Dermis microvascular lymphatic vessel endothelial cell (primary cell): ENCODE measurements around the gene AQP2. TPM values are rescaled to one million over a fixed set of nuclear protein-coding genes. Genes with fewer than 3 reads are reported as not detected.

Experiments
- DNase-seq, 2 donors: peaks; one replicate each; pipeline versions ENCODE4 v3.0.0 to v3.0.0-alpha.2; 2010; ENCODE audit warnings: low read depth in 2 of 2
- total RNA-seq: library from RNA; depleted of rRNA; stranded (reverse); fragments of >200 nt; gene quantifications from 2 replicates; pipeline ENCODE4 v1.2.1, GENCODE V29; 2014

Gene AQP2
- not detected in 2 replicates for total RNA-seq

GRCh38 chr12:49950273-49951251 lies at the start of gene AQP2:
AQP2 (plus strand) TSS chr12:49950737; CDS start chr12:49950831, 94 bp downstream.
- DNase-seq = no peak

- no peak for DNase-seq
Observed at GRCh38 chr12:49901026-49901425, 49.5 kb upstream of the AQP2 start.

- DNase-seq = no peak
Observed at GRCh38 chr12:49901986-49902385, 48.6 kb upstream of the AQP2 start.

GRCh38 chr12:49902399-49903350 lies 47.9 kb upstream of the AQP2 start:
- no peak for DNase-seq

- DNase-seq = no peak
Observed at GRCh38 chr12:49903351-49903699, 47.2 kb upstream of the AQP2 start.

GRCh38 chr12:49903700-49904423 lies 46.7 kb upstream of the AQP2 start, which contains the start of gene FAIM2:
FAIM2 (minus strand) TSS chr12:49903900; CDS start chr12:49903792, 108 bp downstream.
- DNase-seq = peak in 1 of 2 donors; percentile 10

- DNase-seq = no peak
Observed at GRCh38 chr12:49904601-49905000, 45.9 kb upstream of the AQP2 start.

GRCh38 chr12:49905718-49906314 lies 44.7 kb upstream of the AQP2 start:
- no peak for DNase-seq

- no peak for DNase-seq
Observed at GRCh38 chr12:49907352-49907751, 43.2 kb upstream of the AQP2 start.

- no peak for DNase-seq
Observed at GRCh38 chr12:49909356-49909755, 41.2 kb upstream of the AQP2 start.

GRCh38 chr12:49909826-49910225 lies 40.7 kb upstream of the AQP2 start:
- peak in 1 of 2 donors; percentile 62 for DNase-seq

GRCh38 chr12:49910331-49911212 lies 40.0 kb upstream of the AQP2 start:
- no peak for DNase-seq

- DNase-seq = no peak
Observed at GRCh38 chr12:49911213-49911605, 39.3 kb upstream of the AQP2 start.

GRCh38 chr12:49912345-49913255 lies 37.9 kb upstream of the AQP2 start:
- DNase-seq = no peak

GRCh38 chr12:49916129-49916919 lies 34.2 kb upstream of the AQP2 start:
- no peak for DNase-seq

GRCh38 chr12:49917166-49917787 lies 33.3 kb upstream of the AQP2 start:
- no peak for DNase-seq

GRCh38 chr12:49917788-49918173 lies 32.8 kb upstream of the AQP2 start:
- DNase-seq = no peak
